Natural killer cell (primary cell): ENCODE measurements around the gene CEP89. TPM values are rescaled to one million over a fixed set of nuclear protein-coding genes. Genes with fewer than 3 reads are reported as not detected.

Experiments used
- ATAC-seq, 3 donors: fragments of 150-1000 bp in 2 of 3; fragments of 200-7000 bp in 1 of 3; cut with Tn5 transposase; 1 replicate in 1 of 3; 2 replicates in 2 of 3; pipeline ENCODE4 v1.10.0; 2021; ENCODE audit warnings: mild to moderate bottlenecking in 2 of 3, moderate library complexity in 2 of 3
- DNase-seq, 2 donors: peaks; one replicate each; pipeline versions ENCODE4 v3.0.0 to v3.0.0-alpha.2; 2013 to 2021; ENCODE audit warnings: mixed read lengths in 1 of 2
- H3K27ac ChIP-seq: one replicate; pipeline ENCODE4 v1.5.1; 2013; ENCODE audit warnings: mild to moderate bottlenecking, low read length
- H3K27me3 ChIP-seq: one replicate; pipeline ENCODE4 v1.6.1; 2013; ENCODE audit warnings: low read length; ENCODE audit not compliant: control insufficient read depth, insufficient read depth
- H3K36me3 ChIP-seq: one replicate; pipeline ENCODE4 v1.6.1; 2013; ENCODE audit warnings: low read length; ENCODE audit not compliant: control insufficient read depth, insufficient read depth
- H3K4me1 ChIP-seq: one replicate; pipeline ENCODE4 v1.6.1; 2013; ENCODE audit warnings: low read length; ENCODE audit not compliant: control insufficient read depth, insufficient read depth
- H3K4me3 ChIP-seq: one replicate; pipeline ENCODE4 v1.5.1; 2013; ENCODE audit warnings: low read length
- H3K9me3 ChIP-seq: one replicate; pipeline ENCODE4 v1.6.1; 2013; ENCODE audit warnings: low read length; ENCODE audit not compliant: control insufficient read depth, insufficient read depth
- H3K27ac Mint-ChIP-seq, 2 donors: one replicate each; pipeline ENCODE4 v1.8.0; 2022; ENCODE audit warnings: mild to moderate bottlenecking in 2 of 2, mixed read lengths in 2 of 2, moderate library complexity in 1 of 2
- H3K27me3 Mint-ChIP-seq, 2 donors: one replicate each; pipeline ENCODE4 v1.8.0; 2022; ENCODE audit warnings: low read depth in 2 of 2, mixed read lengths in 2 of 2
- H3K36me3 Mint-ChIP-seq: one replicate; pipeline ENCODE4 v1.8.0; 2022; ENCODE audit warnings: mixed read lengths
- H3K4me1 Mint-ChIP-seq, 2 donors: one replicate each; pipeline ENCODE4 v1.8.0; 2022; ENCODE audit warnings: mixed read lengths in 2 of 2
- H3K4me3 Mint-ChIP-seq: one replicate; pipeline ENCODE4 v1.8.0; 2022; ENCODE audit warnings: mild to moderate bottlenecking, moderate library complexity, mixed read lengths
- H3K9me3 Mint-ChIP-seq, 2 donors: one replicate each; pipeline ENCODE4 v1.8.0; 2022; ENCODE audit warnings: mixed read lengths in 2 of 2
- WGBS: methylation state at CpG from one replicate; pipeline ENCODE4 v1.1.7; 2013; ENCODE audit warnings: missing lambda C conversion rate; ENCODE audit not compliant: insufficient coverage; 5-methylcytosine and 5-hydroxymethylcytosine counted together
- intact Hi-C: fragments of 100-400 bp; cut with micrococcal nuclease; formaldehyde crosslinking; loops from one replicate; pipeline ENCODE4 v1.14.2; 2022
- total RNA-seq, 4 donors: library from RNA; stranded (reverse); fragments of 120-200 nt in 1 of 4; gene quantifications; one replicate each; pipeline versions ENCODE4 v1.2.3 to v1.2.4, GENCODE V29; 2013 to 2022
- TF ChIP-seq, protein P1 (sequence below): fragments of 200-600 bp; IDR thresholded peaks from one replicate; pipeline ENCODE4 v1.8.0; 2022; ENCODE audit warnings: antibody characterized with exemption

Gene CEP89
- total RNA-seq, 3 donors from 2014 or later (not counting 1 experiment from before 2014, with no cell fraction given): 7.6 to 12.0 (median 10.3) TPM

DNA sequence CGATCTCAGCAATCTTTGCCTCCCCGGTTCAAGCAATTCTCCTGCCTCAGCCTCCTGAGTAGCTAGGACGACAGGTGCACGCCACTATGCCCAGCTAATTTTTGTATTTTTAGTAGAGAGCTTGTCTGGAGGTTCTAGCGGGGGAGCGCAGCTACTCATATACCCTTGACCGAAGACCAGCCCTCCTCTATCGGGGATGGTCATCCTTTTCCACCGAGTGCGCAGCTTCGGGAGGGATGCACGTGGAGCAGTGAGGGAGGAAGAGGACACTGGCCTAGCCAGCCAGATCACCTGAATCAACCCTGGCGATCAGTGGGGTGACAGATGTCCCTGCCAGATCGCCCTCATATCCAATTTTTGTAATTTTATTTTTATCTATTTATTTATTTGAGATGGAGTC lies 109.0 kb downstream of the CEP89 start:
- H3K4me1 Mint-ChIP-seq: peaks cover 0 to 7% of the 10 kb centered on the region in 2 donors
- DNase-seq (no peak), ATAC-seq (no peak)
- no peak overlapping the region for H3K4me3 Mint-ChIP-seq
- H3K36me3 Mint-ChIP-seq: no peaks in the 10 kb centered on the region
- Histone ChIP-seq H3K36me3 (no peaks in the 10 kb centered on the region), H3K27me3 (no peaks in the 10 kb centered on the region), H3K9me3 (no peaks in the 10 kb centered on the region), H3K4me3 (no peak overlapping the region), H3K27ac (no peak overlapping the region), H3K4me1 (no peaks in the 10 kb centered on the region)
- no peak overlapping the region for H3K27ac Mint-ChIP-seq
- no peaks in the 10 kb centered on the region for H3K27me3 Mint-ChIP-seq
- no peaks in the 10 kb centered on the region for H3K9me3 Mint-ChIP-seq
- TF ChIP-seq, protein P1, sequence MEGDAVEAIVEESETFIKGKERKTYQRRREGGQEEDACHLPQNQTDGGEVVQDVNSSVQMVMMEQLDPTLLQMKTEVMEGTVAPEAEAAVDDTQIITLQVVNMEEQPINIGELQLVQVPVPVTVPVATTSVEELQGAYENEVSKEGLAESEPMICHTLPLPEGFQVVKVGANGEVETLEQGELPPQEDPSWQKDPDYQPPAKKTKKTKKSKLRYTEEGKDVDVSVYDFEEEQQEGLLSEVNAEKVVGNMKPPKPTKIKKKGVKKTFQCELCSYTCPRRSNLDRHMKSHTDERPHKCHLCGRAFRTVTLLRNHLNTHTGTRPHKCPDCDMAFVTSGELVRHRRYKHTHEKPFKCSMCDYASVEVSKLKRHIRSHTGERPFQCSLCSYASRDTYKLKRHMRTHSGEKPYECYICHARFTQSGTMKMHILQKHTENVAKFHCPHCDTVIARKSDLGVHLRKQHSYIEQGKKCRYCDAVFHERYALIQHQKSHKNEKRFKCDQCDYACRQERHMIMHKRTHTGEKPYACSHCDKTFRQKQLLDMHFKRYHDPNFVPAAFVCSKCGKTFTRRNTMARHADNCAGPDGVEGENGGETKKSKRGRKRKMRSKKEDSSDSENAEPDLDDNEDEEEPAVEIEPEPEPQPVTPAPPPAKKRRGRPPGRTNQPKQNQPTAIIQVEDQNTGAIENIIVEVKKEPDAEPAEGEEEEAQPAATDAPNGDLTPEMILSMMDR: no peak
- WGBS: 96% methylated on average over 12 of the region's 14 CpGs
- intact Hi-C loops: no loop called here

DNA sequence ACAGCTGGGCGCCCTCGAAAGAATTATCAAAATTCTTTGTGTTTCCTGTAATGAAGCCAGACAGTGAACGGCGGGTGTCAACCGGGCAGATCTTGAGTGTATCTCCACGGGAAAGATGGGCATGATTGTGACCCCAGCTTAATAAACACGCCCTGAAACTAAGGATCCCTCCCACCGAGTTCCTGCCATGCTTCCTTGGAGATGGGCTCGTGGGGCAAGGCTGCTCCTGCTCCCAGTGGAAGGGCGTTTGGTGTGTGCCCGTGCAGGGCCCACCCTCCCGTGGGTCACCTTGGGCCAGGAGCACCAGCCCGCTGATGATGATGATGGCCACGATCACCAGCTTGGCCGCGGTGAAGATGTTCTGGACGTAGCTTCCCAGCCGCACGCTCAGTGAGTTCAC lies 109.6 kb downstream of the CEP89 start:
- no peak overlapping the region for H3K27ac Mint-ChIP-seq
- TF ChIP-seq, protein P1: no peak

DNA sequence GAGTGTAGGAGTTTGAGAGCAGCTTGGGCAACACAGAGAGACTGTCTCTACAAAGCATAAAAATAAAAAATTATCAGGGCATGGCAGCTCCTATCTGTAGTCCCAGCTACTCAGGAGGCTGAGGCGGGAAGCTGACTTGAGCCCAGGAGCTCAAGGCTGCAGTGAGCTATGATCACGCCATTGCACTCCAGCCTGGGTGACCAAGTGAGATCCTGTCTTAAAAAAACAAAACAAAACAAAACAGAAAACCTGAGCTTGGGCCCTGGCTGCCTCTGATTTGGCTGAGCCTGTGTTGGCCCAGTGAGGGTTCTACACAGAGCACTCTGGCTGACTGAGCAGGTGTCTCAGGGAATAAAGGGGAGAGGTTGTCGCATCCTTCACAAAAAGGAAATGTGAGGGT lies 110.2 kb downstream of the CEP89 start:
- H3K27me3 Mint-ChIP-seq: no peaks in the 10 kb centered on the region

More for the DNA sequence above, 109.6 kb downstream of the CEP89 start:
- no peaks in the 10 kb centered on the region for H3K4me1 ChIP-seq
- 94% methylated on average over 19 of the region's 19 CpGs for WGBS
- no peak for ATAC-seq
- no peak overlapping the region for H3K4me3 ChIP-seq
- peaks cover 0 to 7% of the 10 kb centered on the region in 2 donors for H3K4me1 Mint-ChIP-seq
- DNase-seq: no peak
- H3K36me3 ChIP-seq: no peaks in the 10 kb centered on the region
- no peaks in the 10 kb centered on the region for H3K9me3 ChIP-seq
- intact Hi-C loops: no loop called here
- no peaks in the 10 kb centered on the region for H3K36me3 Mint-ChIP-seq
- no peak overlapping the region for H3K27ac ChIP-seq
- H3K4me3 Mint-ChIP-seq: no peak overlapping the region
- H3K9me3 Mint-ChIP-seq: no peaks in the 10 kb centered on the region
- H3K27me3 ChIP-seq: no peaks in the 10 kb centered on the region
- no peaks in the 10 kb centered on the region for H3K27me3 Mint-ChIP-seq

DNA sequence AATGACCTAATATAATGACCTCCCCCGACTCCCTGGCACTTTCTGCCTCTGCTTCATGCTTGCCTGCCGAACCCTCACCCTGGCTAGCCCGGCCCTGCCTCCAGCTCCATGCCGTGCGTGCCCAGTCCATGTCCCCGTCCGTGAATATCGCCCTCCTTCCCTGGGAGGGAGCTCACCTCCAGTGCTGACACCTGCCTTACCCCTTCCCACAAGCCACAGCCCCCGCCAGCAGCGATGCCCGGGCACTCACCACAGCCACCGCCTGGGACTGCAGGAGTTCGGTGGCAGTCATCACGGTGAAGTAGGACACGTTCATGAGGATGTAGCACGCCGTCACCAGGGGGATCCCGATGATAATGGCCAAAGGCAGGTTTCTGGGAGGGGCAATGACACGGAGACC lies 112.2 kb downstream of the CEP89 start:
- no peaks in the 10 kb centered on the region for H3K9me3 Mint-ChIP-seq
- H3K4me3 Mint-ChIP-seq: no peak overlapping the region
- no peaks in the 10 kb centered on the region for H3K27me3 Mint-ChIP-seq
- ATAC-seq: no peak
- H3K4me1 ChIP-seq: no peaks in the 10 kb centered on the region
- H3K27ac Mint-ChIP-seq: no peak overlapping the region
- no peak overlapping the region for H3K27ac ChIP-seq
- 93% methylated on average over 19 of the region's 19 CpGs for WGBS
- peaks cover 0 to 7% of the 10 kb centered on the region in 2 donors for H3K4me1 Mint-ChIP-seq
- H3K36me3 ChIP-seq: no peaks in the 10 kb centered on the region
- H3K9me3 ChIP-seq: no peaks in the 10 kb centered on the region
- DNase-seq: no peak
- H3K4me3 ChIP-seq: no peak overlapping the region
- H3K36me3 Mint-ChIP-seq: no peaks in the 10 kb centered on the region
- TF ChIP-seq, protein P1: no peak
- H3K27me3 ChIP-seq: no peaks in the 10 kb centered on the region
- intact Hi-C loops: no loop called here

More for the DNA sequence above, 110.2 kb downstream of the CEP89 start:
- H3K9me3 ChIP-seq: no peaks in the 10 kb centered on the region
- intact Hi-C loops: no loop called here
- no peaks in the 10 kb centered on the region for H3K36me3 ChIP-seq
- Mint-ChIP-seq H3K9me3 (no peaks in the 10 kb centered on the region), H3K4me3 (no peak overlapping the region), H3K4me1 (peaks cover 0 to 7% of the 10 kb centered on the region in 2 donors), H3K36me3 (no peaks in the 10 kb centered on the region), H3K27ac (no peak overlapping the region)
- no peaks in the 10 kb centered on the region for H3K27me3 ChIP-seq
- no peak overlapping the region for H3K4me3 ChIP-seq
- H3K27ac ChIP-seq: no peak overlapping the region
- DNase-seq (no peak), ATAC-seq (no peak)
- WGBS: 96% methylated on average over 3 of the region's 3 CpGs
- H3K4me1 ChIP-seq: no peaks in the 10 kb centered on the region
- TF ChIP-seq, protein P1: no peak
